ENCODE results near the gene LIN37.
"Not testable (repeated sequence)": the region's sequence is repeated elsewhere in the genome, so short reads cannot be mapped to it uniquely, and the experiment has no call there.

Gene LIN37

DNA sequence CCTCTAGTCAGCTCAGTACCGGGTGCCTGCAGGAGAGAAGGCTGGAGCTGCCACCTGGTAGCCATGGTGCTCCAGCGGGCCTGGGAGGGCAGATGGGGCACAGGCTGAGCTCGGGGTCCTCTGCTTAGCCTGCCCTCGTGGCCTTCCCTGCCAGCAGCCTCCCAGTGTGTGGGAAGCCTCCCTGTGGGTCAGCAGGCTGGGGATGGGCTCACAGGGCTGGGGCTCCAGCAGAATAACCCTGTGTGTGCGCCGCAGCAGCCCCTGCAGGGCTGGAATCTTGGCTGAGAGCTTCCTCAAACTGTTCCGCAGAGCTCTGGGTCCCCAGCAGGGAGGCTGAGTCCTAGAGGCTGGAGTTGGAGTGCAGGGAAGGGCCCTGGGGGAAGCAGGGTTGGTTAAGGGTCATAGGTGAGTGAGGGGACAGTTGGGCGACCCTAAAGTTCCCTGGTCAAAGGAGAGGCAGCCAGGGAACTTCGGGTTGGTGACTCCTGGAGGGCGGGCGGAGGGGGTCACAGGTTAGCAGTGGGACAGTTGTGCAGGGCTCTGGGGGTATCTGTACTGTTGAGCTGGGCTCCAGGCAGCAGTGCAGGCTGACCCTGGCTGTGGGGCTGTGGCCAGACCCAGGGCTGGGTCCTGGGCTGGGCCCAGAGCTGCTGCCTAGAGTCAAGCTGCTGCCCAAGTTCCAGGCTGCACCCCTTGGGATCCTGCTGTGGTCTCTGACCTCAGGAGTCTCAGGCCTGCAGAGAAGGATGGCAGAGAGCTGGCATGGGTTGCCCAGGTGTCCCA is 41.0 kb downstream of the LIN37 start:
- DNase-seq (ENCODE audit: low spot score), result no peak
- no peak for FAIRE-seq

GRCh38 chr19:35789978-35790944 is 41.9 kb downstream of the LIN37 start:
- DNase-seq (ENCODE audit: low spot score) (no peak), FAIRE-seq (no peak)

- no peak for DNase-seq (ENCODE audit: low spot score)
- no peak for FAIRE-seq
Observed at GRCh38 chr19:35790981-35791813, 42.8 kb downstream of the LIN37 start.

DNA sequence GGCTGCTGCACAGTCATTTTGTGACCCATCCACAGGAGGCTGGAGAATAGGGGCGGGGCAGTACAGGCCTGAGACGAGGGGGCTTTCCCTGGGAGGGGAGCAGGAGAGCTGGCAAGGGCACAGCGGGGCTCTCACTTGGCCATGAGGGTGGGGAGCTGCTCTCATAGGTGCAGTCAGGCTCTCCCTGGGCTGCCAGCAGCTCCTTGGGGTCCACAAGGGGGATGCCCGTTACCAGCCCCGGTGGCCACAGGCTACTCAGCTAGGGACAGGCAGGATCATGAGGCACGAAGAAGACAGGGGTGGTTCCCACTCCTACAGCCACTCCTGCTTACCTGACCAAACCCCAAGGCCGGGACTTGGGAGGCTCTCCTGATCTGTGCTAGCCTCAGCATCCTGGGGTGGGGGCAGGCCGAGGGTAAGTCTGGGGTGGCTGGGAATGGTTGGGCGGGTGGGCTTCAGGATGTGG is 43.5 kb downstream of the LIN37 start:
- FAIRE-seq (no peak), DNase-seq (ENCODE audit: low spot score) (no peak)

DNA sequence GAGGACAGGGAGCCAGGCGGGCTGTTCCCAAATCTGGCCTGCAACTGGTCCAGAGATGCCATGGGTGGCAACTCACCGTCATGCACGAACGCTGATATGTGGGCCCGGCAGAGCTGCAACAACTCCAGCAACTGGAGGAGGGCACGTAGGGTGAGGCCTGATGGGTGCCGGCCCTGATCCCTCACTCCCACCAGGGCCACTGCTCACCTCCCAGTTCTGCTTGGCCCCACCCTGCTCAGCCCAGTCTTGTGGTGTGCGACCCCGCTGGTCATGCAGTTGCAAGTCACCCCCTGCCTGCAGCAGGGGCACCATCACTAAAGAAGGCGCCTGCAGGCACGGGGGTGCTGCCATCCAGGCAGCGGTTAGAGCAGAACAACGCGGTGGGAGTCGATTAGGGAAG is 43.9 kb downstream of the LIN37 start:
- DNase-seq (ENCODE audit: low spot score), result no peak
- no peak for FAIRE-seq

GRCh38 chr19:35792888-35793287 is 44.5 kb downstream of the LIN37 start:
- no peak for FAIRE-seq
- DNase-seq (ENCODE audit: low spot score), result no peak

DNA sequence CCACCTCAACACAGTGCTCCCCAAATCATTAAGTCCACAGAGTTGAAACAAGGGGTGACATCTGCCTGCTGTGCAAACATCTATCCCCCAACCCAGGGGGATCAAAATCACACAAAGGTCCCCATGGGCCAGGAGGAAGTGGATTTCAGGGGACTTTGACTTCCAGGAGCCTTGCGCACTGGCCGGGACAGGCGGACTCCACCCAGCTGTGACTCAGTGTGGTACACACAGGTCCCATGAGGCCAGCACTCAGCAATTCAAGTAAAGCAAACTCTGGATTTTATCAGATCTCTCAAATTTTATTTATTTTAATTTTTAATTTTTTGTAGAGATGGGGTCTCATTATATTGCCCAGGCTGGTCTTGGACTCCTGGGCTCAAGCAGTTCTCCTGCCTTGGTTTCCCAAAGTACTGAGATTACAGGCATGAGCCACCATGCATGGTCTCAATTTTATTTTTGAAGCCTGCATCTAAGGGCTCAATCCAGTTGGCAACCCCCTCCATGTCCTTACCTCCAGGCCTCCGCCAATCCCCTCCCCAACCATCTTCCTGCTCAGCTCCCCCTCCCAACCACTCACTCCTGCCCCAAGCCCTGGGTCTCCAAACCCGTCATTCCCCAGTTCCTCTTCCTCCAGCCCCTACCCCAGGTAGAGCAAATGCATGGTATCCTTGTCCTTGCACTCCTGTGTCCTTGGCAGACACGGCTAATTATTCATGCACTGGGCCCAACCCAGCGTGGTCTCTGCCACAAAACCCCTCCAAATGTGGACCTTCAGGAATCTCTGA is 45.2 kb downstream of the LIN37 start:
- DNase-seq (ENCODE audit: low spot score) (no peak), FAIRE-seq (no peak)

DNA sequence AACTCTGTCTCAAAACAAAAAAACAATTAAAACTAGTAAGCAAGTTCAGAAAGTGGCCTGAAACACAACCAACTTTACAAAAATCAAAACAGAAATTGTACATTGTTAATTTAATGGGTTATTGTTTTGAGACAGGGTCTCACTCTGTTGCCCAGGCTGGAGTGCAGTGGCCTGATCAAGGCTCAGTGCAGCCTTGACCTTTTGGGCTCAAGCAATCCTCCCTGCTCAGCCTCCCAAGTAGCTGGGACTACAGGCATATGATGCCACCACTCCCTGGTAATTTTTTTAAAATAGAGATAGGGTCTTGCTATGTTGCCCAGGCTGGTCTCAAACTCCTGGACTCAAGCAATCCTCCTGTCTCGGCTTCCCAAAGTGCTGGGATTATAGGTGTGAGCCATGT is 47.2 kb downstream of the LIN37 start:
- not testable (repeated sequence) for FAIRE-seq; DNase-seq (ENCODE audit: low spot score)

DNA sequence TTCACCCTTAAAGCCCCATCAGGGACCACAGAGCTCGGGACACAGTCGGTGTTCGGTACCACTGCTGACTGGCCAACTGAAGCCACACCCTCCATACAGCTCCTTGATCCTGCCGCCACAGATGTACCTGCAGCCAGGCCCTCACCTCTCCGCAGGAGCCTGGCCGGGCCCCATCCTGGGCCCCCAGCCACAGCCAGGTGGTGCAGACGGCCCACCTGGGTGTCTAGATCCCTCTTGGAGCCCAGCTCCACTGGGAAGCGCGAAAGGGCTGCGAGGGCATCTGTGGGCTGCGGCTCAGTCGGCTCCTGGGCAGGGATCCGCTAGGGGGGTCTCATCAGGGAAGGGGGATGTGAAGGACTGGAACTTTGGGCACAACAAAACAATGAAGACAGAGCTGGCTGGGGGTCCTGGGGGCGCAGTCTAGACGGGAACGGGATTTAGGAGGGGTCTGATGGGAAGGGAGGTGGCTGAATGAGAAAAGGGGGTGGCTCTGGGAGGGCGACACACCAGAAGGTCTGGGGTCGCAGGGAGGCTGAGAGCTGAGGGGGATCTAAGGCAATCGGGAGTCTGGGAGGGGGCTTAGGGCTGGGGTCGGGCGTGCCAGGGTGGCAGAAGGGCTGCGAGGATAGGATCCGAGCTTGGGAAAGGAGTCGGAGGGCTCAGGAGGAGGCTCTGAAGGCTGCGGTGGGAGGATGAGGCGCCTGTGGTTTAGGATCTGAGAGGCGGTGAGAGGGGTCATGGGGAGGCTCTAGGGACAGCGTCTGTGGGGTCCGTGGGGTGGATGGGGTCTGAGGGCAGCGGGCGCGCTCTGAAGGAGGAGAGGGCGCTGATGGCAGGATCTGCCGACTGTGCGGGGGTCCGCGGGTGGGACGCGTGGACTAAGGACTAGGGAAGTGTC is 48.5 kb downstream of the LIN37 start:
- FAIRE-seq (no peak), DNase-seq (ENCODE audit: low spot score) (no peak)

DNA sequence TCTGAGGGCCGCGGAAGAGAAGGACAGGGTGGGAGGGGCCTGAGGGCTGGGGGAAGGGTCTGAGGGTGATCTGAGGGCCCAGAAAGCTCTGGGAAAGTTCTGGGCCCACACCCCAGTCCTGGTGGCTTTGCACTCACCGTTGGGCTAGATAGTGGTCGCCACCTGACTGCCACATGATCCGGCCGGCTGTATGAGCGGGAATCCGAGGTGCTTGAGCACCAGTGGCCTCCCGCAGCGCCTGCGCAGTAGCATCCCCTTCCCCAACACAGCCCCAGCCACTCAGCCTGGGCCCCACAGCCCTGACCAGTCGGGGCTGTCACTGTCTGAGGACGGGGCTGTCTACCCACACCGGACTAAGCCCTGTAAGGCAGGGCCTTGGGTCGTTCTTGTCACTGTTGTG is 49.3 kb downstream of the LIN37 start:
- DNase-seq (ENCODE audit: low spot score), result no peak
- FAIRE-seq, result no peak

- no peak for FAIRE-seq
- no peak for DNase-seq (ENCODE audit: low spot score)
Observed at GRCh38 chr19:35801828-35802227, 53.5 kb downstream of the LIN37 start.
